AG04450 (cell line): ENCODE results near the gene PPP5C. TPM values are rescaled to one million over a fixed set of nuclear protein-coding genes. Genes with fewer than 3 reads are reported as not detected.

Source experiments
- CTCF ChIA-PET: fragments of 300-600, 350-600 bp; formaldehyde crosslinking; extraction: SDS; loops from one replicate; lab custom pipeline; 2022; ENCODE audit warnings: antibody characterized with exemption, inconsistent platforms; lab: Charles Lee
- POLR2A ChIA-PET: fragments of 350-600 bp; formaldehyde crosslinking; extraction: SDS; loops from one replicate; lab custom pipeline; 2021; ENCODE audit warnings: antibody characterized with exemption, inconsistent platforms; lab: Yijun Ruan, JAX
- DNase-seq: peaks from one replicate; pipeline ENCODE4 v3.0.0-alpha.2; 2011; ENCODE audit warnings: low read depth, low spot score
- H3K27ac ChIP-seq: one replicate; pipeline ENCODE4 v1.5.1; 2012; ENCODE audit warnings: low read depth, low read length, control low read depth
- H3K27me3 ChIP-seq: one replicate; pipeline ENCODE4 v1.6.0; 2012; ENCODE audit warnings: low read length; ENCODE audit not compliant: control insufficient read depth, insufficient read depth
- H3K4me3 ChIP-seq: 2 replicates; pipeline ENCODE4 v1.5.1; 2011; ENCODE audit warnings: mild to moderate bottlenecking, low read depth, low read length, control low read depth
- H3K9me3 ChIP-seq: 2 replicates; pipeline ENCODE4 v1.5.1; 2012; ENCODE audit warnings: low read length; ENCODE audit not compliant: control insufficient read depth, insufficient read depth
- polyA plus RNA-seq: library from polyadenylated mRNA; depleted of rRNA; stranded (reverse); fragments of >200 nt; gene quantifications from 2 replicates; pipeline ENCODE4 v1.2.3, GENCODE V29; 2011
- TF ChIP-seq, protein P1 (sequence below): IDR thresholded peaks from 2 replicates; pipeline ENCODE4 v1.5.1; 2011; ENCODE audit warnings: low read depth, low read length, control low read depth, inconsistent platforms

The PPP5C gene
- polyA plus RNA-seq, 1 experiment = 73.7 TPM

DNA sequence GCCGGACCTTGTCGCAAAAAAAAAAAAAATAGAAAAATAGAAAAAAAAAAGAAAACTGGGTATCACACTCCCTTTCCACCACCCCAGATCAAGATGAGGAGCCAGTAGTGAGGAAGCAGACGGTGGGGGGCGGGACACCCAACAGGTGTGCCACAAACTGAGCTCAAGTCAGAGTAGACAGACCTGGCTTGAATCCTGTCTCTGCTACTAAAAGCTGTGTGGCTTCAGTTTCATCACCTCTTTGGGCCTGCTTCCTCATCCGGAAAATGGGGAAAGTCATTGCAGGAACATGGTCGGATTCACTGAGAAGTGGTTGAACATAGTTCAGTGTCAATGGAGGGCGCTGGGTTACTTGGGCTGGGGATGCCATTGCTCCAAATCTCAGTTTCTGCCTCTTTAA, 47.2 kb upstream of the PPP5C start:
- DNase-seq = no peak
- Histone ChIP-seq H3K27me3 (peaks cover 17% of the 10 kb centered on the region), H3K27ac (no peak overlapping the region), H3K9me3 (peaks cover 12% of the 10 kb centered on the region), H3K4me3 (no peak overlapping the region)
- CTCF ChIA-PET = interaction anchor here (0.7 to 1.1 kb wide), 2 partner anchors 48 to 95 kb away, joined by 4 read pairs; no protein-coding TSS in a partner anchor
- POLR2A ChIA-PET = interaction anchor here (0.5 to 1.1 kb wide), 3 partner anchors 11 to 122 kb away, joined by 3 to 7 read pairs (median 3); no protein-coding TSS in a partner anchor
- TF ChIP-seq, protein P1, sequence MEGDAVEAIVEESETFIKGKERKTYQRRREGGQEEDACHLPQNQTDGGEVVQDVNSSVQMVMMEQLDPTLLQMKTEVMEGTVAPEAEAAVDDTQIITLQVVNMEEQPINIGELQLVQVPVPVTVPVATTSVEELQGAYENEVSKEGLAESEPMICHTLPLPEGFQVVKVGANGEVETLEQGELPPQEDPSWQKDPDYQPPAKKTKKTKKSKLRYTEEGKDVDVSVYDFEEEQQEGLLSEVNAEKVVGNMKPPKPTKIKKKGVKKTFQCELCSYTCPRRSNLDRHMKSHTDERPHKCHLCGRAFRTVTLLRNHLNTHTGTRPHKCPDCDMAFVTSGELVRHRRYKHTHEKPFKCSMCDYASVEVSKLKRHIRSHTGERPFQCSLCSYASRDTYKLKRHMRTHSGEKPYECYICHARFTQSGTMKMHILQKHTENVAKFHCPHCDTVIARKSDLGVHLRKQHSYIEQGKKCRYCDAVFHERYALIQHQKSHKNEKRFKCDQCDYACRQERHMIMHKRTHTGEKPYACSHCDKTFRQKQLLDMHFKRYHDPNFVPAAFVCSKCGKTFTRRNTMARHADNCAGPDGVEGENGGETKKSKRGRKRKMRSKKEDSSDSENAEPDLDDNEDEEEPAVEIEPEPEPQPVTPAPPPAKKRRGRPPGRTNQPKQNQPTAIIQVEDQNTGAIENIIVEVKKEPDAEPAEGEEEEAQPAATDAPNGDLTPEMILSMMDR = no peak

DNA sequence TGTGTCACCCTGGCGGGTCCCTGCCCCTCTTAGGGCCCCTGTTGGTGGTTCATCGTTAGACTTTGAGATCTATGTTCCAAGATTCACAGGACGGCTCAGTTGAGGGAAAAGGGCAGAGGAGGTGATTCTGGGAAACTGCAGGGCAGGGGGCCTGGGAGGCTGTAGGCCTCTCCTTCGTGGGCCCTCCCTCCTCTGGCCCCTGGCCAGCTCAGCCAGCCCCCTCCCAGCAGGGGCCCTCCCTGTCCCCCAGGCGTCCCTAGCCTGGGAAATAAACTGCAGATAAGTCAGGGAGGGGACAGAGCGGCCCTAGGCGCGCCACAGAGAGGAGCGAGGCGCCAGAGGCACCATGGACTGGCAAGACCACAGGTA, 43.6 kb upstream of the PPP5C start:
- ChIA-PET CTCF (no interaction called here), POLR2A (no interaction called here)
- H3K4me3 ChIP-seq = no peak overlapping the region
- peaks cover 3% of the 10 kb centered on the region for H3K27me3 ChIP-seq
- no peak overlapping the region for H3K27ac ChIP-seq
- H3K9me3 ChIP-seq = peaks cover 23% of the 10 kb centered on the region
- TF ChIP-seq, protein P1 = no peak
- DNase-seq = no peak

- TF ChIP-seq, protein P1 = no peak
- POLR2A ChIA-PET = no interaction called here
- no peak overlapping the region for H3K27ac ChIP-seq
- CTCF ChIA-PET = no interaction called here
- no peak overlapping the region for H3K4me3 ChIP-seq
- peaks cover 3% of the 10 kb centered on the region for H3K27me3 ChIP-seq
- no peak for DNase-seq
- H3K9me3 ChIP-seq = peaks cover 23% of the 10 kb centered on the region
These were observed 43.0 kb upstream of the PPP5C start for GRCh38 chr19:46303691-46304397.

DNA sequence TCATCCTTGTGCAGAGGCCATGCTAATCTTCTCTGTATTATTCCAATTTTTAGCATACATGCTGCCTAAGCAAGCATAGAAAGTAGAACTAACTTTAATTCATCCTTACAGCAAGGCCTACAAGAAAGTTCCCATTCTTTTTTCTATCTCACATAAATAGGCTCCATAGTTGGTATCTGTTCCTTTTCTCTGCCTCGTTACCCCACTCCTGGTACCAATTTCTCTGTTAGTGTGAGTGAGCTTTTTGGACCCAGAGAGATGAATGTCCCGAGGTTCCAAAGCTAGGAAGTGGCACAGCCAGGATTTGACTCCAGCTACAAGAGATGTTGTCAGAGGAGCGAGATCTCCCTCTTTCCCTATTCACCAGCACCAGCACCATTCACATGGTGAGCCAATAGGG, 40.4 kb upstream of the PPP5C start:
- no peak for DNase-seq
- Histone ChIP-seq H3K27me3 (peaks cover 3% of the 10 kb centered on the region), H3K4me3 (no peak overlapping the region), H3K9me3 (peaks cover 23% of the 10 kb centered on the region), H3K27ac (no peak overlapping the region)
- ChIA-PET CTCF (no interaction called here), POLR2A (no interaction called here)
- TF ChIP-seq, protein P1 = no peak

DNA sequence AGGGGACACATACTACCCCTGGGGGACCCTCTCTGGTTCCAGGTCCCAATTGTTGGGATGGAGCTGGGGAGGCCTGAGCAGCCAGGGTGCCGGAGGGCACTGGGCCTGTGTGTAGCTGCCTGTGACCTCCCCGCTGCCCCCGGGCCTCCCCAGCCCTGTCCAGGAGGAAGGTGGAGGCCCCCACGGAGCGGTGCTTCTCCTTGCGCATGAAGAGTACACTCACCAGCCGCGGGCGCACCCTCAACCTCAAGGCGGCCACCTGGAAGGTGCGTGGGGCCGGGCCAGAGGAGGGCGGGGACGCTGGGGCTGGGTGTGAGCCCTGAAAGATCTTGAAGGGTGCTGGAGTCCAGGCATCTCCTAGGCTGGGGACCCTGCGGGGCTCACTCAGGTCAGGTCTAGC, 38.4 kb upstream of the PPP5C start:
- Histone ChIP-seq H3K27me3 (peaks cover 3% of the 10 kb centered on the region), H3K9me3 (peaks cover 21% of the 10 kb centered on the region), H3K4me3 (no peak overlapping the region), H3K27ac (no peak overlapping the region)
- DNase-seq = no peak
- TF ChIP-seq, protein P1 = no peak
- ChIA-PET CTCF (no interaction called here), POLR2A (no interaction called here)
